ENCODE data around the gene NFE2L1.
A peak's percentile ranks its signal among the peaks of the same experiment; 100 is the strongest.
"Not testable (repeated sequence)": the region's sequence is repeated elsewhere in the genome, so short reads cannot be mapped to it uniquely, and the experiment has no call there.

Gene NFE2L1

DNA sequence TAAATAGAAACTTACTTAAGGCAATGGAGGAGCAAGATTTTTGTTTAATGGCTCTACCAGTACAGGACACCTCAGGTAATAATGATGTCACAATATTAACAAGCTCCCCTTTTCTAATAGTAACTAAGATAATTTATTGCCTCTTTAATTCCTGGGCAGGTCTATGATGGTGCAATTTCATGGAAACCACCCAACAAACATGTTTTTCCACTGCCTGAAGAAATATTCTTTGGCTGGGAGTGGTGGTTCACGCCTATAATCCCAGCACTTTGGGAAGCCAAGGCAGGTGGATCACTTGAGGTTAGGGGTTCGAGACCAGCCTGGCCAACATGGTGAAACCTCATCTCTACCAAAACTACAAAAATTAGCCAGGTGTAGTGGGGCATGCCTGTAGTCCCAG lies 19.6 kb downstream of the NFE2L1 start:
- DNase-seq (ENCODE audit: low spot score), result not testable (repeated sequence)

DNA sequence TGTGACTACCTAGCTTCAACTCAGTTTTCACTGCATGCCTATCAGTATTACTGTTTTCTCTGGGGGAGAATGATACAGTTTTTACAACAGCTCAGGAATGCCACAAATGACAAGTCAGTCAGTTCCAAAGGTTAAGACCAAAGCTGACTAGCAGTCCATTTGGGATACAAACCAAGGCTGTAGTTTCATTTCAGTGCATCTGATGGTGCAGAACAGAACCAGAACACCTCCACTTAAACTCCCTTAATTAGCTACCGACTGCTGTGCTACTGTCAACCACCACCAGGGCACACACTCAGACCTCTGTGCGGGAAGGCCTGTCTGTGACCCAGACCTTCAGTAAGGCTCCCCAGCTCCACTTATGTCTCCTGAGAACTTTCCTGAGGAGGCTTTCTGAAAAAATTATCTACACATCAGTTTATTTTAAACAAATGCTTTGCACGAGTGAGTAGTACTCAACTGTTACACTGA lies 20.4 kb downstream of the NFE2L1 start:
- no peak for DNase-seq (ENCODE audit: low spot score)

DNA sequence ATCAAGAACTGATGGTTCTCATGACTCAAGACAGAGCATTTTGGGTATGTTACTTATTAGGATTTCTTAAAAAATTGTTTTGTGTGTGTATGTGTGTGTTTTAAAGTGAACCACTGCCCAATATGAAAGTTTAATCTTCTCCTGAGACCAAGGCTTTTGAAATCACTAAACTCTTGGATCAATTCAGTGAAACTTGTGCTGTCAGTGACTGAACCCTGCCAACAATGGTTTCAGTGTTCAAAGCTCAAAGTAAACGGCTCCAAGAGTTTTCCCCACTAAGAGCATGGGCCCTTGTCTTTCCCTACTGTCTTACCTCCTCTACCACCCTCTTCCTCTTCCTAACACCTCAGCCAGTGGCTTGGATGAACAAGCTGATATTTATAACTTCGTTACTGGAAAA lies 22.0 kb downstream of the NFE2L1 start:
- no peak for DNase-seq (ENCODE audit: low spot score)

DNA sequence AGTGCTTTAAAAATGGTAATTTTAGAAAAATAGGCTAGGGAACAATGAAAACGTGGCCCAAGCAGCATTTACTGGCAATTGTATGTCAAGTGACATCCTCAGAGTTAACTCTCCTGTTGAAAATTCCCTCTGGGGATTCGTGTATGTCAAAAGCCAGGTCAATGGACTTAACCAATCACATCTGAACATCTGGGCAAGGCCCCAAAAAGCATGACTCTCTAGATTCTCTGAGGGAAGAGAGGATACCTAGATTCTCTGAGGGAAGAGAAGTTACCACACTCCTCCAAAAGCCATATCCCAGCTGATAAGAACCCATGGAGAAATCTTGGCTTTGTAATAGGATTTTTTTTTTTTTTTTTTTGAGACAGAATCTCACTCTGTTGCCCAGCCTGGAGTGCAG lies 23.5 kb downstream of the NFE2L1 start:
- no peak for DNase-seq (ENCODE audit: low spot score)

DNA sequence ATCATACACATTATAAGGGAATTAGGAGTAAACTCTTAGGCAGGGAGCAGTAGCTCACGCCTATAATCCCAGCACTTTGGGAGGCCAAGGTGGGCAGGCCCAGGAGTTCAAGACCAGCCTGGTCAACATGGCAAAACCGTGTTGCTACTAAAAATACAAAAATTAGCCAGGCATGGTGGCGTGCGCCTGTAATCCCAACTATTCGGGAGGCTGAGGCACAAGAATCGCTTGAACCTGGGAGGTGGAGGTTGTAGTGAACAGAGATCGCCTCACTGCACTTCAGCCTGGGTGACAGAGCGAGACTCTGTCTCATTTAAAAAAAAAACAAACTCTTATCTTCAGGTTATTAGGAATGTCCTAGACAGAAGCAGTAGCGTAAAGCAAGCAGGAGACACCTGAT lies 24.7 kb downstream of the NFE2L1 start:
- not testable (repeated sequence) for DNase-seq (ENCODE audit: low spot score)

DNA sequence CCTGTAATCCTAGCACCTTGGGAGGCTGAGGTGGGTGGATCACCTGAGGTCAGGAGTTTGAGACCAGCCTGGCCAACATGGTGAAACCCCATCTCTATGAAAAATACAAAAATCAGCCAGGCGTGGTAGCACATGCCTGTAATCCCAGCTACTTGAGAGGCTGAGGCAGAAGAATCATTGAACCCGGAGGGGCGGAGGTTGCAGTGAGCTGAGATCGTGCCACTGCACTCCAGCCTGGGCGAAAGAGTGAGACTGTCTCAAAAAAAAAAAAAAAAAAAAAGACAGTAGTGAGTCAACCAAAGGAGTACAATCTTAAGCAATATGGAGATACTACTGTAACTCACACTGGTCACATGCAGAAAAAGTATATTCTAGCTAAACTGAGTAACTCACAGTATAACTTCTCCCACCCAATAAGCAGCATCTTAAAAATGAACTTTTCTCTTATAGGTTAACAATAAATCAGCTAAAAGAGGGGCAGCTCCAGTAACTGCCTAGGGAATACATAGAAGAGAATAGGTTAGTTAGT lies 25.5 kb downstream of the NFE2L1 start:
- not testable (repeated sequence) for DNase-seq (ENCODE audit: low spot score)

DNA sequence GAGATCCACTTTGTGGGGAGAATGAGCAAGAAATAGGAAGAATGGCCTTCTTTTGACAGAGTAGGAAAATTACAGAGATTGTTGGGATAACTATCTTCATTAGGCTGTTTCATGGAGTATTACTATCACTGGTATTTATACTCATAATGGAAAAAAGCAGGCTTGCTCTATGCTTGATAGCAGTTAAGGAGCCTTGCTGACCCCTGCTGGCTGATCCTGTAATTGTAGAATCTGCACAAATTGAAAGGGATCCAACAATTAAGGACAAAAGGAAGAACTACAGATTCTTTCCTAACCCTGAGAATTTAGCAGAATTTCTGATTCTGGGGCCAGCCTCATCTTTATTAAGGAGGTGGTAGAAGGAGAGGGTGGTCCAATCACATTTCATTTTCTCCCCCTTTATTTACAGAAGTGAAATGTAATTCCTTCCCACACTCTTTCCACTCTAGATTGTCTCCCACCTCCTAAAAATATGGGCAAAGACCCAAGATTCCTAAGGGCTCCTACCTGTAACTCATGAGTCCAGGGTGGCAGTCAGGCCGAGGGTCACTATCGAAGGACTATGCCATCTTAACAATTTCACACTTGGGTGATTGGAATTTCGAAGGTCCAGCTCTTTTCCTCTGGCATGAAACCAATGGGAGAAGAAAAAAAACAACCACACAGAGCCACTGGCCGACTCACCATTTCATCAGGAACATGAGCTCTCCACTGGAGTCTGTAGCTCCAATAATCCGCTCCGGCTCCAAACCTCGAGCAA lies 26.3 kb downstream of the NFE2L1 start:
- DNase-seq (ENCODE audit: low spot score), result peak; percentile 63

DNA sequence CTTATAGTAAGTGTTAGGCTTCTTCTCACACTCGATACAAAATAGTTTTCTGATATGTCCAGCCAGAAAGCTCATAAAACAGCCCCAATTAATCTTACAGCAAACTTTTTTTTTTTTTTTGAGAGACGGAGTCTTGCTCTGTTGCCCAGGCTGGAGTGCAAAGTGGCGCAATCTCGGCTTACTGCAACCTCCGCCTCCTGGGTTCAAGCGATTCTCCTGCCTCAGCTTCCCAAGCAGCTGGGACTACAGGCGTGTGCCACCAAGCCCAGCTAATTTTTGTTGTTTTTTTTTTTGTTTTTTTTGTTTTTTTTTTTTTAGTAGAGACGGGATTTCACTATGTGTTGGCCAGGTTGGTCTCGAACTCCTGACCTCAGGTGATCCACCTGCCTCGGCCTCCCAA lies 29.0 kb downstream of the NFE2L1 start:
- not testable (repeated sequence) for DNase-seq (ENCODE audit: low spot score)

DNA sequence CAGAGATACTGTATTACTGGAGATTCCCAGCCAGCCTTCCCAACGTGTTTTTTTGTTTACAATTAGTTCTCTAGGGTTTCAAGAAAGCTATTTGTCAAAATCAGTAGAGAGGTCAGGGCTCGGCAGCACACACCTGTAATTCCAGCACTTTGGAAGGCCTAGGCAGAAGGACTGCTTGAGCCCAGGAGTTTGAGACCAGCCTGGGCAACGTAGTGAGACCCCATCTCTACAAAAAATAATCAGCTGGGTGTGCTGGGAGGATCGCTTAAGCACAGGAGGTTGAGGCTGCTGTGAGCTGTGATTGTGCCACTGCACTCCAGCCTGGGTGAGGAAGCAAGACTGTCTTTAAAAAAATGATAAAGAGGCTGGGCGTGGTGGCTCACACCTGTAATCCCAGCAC lies 33.7 kb downstream of the NFE2L1 start:
- no peak for DNase-seq (ENCODE audit: low spot score)

DNA sequence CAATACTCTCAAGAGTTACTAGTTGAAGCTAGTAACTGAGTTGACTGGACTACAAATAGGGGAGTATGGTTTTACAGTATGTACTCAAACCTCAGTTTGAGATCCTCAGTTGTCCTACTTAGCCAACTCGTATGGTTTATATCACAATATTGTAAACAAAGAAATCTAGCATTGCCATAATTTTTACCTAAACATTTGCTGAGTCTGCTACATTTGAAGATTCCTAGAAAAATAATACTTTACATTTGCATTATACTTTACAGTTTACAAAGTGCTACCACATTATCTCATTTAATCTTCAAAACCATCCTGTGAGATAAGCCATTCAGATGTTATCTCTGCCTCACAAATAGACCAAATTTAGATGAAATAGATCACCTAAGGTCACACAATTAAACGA lies 36.8 kb downstream of the NFE2L1 start:
- DNase-seq (ENCODE audit: low spot score), result no peak

DNA sequence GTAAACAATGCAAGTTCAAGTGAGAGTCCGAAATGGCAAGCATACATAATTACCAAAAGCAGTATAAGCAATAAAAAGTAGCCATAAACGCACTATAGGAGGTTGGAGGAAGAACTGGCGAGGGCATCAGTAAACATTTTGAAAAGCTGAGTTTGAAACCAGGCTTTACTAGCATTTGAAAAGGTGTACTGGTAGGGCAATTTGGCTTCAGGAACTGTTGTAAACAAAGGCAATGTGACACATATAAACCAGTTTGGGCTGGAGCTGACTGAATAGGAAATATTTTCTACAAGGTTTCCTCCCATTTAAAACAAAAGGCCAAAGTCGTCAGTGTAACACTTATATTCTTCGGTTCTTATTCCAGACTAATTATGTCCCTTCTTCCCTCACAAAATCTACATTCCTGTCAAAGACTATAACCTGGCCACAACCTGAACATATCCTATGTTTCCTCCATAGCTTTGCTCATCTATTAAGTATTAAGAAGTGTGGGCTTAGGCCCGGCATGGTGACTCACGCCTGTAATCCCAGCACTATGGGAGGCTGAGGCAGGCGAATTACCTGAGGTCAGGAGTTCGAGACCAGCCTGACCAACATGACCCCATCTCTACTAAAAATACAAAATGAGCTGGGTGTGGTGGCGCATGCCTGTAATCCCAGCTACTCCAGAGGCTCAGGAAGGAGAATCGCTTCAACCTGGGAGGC lies 45.3 kb downstream of the NFE2L1 start:
- DNase-seq (ENCODE audit: low spot score), result no peak

DNA sequence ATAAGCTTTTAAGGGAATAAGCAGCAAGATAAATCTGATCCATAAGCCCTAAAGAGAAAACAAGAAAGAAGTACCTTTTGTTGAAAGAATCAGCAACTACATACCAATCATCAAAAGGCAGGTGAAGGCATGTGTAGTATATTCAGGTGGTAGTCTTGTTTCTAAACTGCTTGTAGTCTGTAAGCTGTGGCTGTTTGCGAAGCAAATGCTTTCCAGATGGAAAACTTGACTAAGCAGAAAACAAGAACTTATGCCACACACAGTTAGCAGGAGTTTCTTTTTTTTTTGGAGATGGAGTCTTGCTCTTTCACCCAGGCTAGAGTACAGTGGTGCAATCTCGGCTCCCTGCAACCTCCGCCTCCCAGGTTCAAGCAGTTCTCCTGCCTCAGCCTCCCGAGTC lies 47.5 kb downstream of the NFE2L1 start:
- DNase-seq (ENCODE audit: low spot score), result no peak

DNA sequence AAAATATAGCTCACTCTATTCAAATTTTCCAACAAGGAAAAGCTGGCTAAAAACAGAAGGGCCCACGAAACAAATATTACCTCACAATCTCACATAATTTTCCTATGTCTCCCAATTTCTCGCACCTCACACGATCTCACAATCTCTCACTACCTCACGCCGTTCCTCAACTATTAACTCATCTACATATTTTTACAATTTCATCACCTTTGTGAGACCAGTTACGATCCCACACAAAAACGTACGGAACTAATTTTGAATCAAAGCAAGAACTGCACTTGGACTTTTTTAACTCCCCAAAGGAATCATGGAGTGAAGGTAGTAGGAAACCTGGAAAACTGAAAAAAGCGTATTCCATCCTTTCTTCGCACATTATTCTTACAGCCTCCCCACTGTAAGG lies 52.0 kb downstream of the NFE2L1 start:
- no peak for DNase-seq (ENCODE audit: low spot score)

DNA sequence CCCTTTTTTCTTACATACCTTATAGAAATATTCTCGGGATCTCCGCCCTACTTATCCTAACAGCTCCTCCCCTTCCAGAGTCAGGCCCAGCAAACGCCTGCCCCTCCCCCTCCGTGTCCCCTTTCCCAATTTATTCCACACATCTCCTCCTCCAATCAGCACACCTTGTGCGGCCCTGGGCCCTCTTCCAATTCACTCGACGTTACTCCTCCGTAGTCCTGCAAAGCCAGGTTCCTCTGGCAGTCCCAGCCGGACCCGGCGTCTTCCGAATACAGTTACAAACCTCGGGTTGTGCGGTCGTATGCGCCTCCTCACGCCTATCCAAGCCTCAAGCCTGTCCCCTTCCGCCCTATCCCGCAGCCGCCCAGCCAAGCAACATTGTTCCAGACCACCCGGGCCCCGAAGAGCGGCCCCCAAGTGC lies 52.4 kb downstream of the NFE2L1 start:
- no peak for DNase-seq (ENCODE audit: low spot score)

DNA sequence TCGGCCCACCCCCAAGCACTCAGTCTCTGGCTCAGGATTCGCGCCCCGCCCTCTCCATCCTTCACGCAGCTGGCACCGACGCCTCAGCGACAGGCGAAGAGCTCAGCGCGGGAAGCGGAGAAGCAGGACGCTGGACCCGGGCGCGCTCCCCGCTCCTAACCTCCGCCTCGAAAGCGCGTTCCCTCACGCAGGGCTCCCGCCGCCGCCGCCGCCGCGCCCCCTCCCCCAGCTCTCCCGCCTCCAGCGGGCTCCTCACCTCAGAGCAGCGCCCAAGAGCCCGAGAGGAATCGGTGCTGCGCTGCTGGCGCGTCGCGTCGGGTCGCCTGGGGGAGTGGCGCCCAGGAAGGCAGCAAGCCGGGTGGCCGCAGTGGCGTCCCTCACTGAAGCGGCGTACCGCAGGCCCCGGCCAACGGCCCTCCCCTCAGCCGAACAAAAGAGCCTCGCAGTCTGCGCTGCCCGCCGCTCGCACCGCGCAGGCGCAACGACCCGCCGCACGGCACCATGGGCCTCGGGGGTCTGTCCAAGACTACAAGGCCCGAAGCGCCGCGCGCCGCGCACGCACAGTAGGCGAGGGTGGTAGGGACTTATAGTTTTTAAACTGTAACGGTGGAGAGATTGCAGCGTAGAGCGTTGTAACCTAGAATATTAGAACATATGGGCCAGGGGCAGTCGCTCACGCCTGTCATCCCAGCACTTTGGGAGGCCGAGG lies 53.0 kb downstream of the NFE2L1 start, which contains the start of gene CBX1:
Gene CBX1 (minus strand): TSS at position 467 of the 709 bp plus-strand sequence. CDS start 24,474 bp downstream, outside the sequence.
- peak; percentile 95 for DNase-seq (ENCODE audit: low spot score)

DNA sequence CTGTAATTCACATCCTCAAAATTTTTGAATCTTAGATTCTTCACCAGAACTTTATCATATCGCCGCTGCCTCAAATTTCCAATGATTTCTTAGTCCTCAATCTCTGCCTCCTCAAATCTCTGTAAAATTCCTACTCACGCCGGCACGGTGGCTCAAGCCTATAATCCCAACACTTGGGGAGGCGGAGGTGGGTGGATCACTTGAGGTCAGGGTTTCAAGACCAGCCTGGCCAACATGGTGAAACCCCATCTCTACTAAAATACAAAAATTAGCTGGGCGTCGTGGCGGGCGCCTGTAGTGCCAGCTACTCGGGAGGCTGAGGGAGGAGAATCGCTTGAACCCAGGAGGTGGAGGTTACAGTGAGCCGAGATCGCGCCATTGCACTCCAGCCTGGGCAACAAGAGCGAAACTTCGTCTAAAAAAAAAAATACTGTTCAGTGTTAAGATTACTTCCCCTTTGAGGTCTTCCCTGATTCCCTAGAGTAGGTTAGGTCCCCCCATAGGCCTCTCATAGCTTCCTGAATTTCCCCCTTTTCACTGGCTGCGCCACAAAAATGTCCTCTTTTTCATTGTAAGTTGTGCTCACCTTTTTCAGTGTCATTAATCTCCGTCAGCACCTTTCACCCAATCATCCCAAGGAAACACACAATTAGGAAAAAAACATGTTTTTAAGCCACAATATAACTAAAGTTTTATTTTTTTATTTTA lies 54.0 kb downstream of the NFE2L1 start:
- DNase-seq (ENCODE audit: low spot score), result no peak

DNA sequence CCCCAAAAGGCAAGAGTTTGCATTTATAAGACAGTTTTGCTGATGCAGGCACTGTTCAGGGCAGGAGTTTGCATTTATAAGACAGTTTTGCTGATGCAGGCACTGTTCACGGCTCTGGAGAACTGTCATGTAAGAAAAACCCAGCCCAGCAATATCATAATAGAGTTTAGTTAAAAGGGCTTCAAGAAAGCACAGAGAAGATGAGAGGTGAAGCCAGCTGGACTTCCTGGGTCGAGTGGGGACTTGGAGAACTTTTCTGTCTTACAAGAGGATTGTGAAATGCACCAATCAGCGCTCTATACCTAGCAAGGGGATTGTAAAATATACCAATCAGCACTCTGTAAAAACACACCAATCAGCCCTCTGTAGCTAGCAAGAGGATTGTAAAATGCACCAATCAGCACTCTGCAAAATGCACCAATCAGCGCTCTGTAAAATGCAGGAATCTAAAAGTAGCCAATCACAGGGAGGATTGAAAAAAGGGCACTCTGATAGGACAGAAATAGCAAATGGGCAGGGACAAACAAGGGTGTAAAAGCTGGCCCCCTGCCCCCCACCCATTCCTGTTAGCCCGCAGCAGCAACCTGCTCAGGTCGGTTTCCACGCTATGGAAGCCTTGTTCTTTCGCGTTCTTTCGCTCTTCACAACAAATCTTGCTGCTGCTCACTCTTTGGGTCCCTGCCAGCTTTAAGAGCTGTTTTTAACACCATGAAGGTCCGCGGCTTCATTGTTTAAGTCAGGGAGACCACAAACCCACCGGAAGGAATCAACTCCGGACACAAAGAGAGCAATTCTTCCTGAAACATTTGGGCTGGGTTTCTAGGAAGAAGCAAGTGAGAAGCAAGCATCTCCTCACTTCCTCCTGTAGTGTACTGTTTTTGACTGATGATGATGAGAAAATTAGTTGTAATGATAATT lies 54.9 kb downstream of the NFE2L1 start:
- DNase-seq (ENCODE audit: low spot score), result no peak

DNA sequence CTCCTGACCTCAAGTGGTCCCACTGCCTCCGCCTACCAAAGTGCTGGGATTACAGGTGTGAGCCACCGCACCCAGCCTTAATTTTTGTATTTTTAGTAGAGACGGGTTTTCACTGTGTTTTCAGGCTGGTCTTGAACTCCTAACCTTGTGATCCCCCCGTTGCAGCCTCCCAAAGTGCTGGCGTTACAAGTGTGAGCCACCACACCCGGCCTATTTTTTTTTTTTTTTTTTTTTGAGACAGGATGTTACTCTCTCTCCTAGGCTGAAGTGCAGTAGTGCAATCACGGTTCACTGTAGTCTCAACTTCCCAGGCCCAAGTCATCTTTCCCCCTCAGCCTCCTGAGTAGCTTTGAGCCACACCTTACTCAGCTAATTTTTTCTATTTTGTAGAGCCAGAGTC lies 56.3 kb downstream of the NFE2L1 start:
- DNase-seq (ENCODE audit: low spot score), result no peak

DNA sequence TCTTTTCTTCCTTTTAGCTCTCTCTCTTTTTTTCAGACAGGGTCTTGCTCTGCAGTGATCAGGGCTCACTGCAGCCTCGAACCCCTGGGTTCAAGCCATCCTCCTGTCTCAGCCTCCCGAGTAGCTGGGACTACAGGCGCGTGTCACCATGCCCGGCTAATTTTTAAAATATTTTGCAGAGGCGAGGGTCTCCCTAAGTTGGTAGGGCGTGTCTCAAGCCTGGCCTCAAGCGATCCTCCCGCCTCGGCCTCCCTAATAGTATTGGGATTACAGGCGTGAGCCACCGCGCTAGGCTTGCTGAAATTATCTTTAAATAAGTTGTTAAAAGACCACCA lies 58.6 kb downstream of the NFE2L1 start:
- DNase-seq (ENCODE audit: low spot score), result no peak

DNA sequence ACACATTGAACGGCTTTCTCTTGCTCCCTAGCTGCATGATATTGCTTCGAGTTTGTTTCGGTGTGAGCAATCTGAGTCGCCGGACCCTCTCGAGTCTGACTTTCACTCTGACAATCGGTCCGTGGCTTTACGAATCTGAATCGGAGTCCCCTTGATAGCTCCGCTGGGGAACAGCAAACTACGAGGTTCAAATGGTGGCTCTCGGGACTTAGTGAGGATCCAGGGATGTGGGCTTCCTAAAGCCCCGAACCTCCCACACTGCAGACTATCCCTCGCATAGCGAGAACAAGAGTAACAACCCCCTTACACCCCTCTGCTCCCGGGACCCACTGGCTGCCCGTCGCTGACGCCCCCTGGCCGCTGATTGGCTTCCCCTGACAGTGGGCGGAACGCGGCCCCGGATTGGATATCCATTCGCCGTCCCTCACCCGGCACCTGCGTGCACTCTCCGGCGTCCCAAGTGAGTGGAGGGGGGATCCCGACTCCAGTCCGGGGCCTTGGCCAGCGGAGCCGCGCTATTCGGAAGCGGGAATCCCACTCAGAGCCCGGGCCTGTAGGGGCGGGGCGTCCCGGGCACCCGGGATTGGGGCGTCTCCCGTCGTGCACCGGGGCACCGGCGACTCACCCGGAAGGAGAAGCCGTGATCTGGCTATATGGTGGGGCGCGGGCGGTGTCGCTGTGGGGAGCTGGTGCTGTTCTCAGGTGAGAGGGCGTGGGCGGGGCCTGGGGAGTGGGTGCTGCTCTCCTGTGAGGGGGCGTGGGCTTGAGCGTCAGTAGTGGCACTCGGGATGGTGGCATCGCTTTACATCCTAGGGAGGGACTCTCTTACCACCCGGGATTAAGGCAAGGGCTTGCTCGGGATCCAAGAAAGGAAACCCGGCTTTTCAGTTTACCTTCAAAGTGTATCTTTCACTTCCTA lies 59.2 kb downstream of the NFE2L1 start, which contains the start of gene SNX11:
Gene SNX11 (plus strand): TSS at position 630 of the 919 bp plus-strand sequence. CDS start 4,278 bp downstream, outside the sequence.
- peak; percentile 94 for DNase-seq (ENCODE audit: low spot score)
